ENCODE data around the gene MSMB. TPM values are rescaled to one million over a fixed set of nuclear protein-coding genes. Genes with fewer than 3 reads are reported as not detected.
A peak's percentile ranks its signal among the peaks of the same experiment; 100 is the strongest.
"Not testable (repeated sequence)": the region's sequence is repeated elsewhere in the genome, so short reads cannot be mapped to it uniquely, and the experiment has no call there.

MSMB gene
- total RNA-seq, 1 experiment from 2014 or later = not detected

GRCh38 chr10:46002189-46002687, 43.8 kb downstream of the MSMB start:
- DNase-seq, H3K4me3 ChIP-seq, H3K27me3 ChIP-seq, H3K9me3 ChIP-seq: not testable (repeated sequence)
- peaks cover 72% of the 10 kb centered on the region for H3K36me3 ChIP-seq

GRCh38 chr10:46001187-46001756, 44.8 kb downstream of the MSMB start:
- Histone ChIP-seq H3K4me3 (no peak overlapping the region), H3K36me3 (peaks cover 66% of the 10 kb centered on the region), H3K27me3 (no peaks in the 10 kb centered on the region), H3K9me3 (no peaks in the 10 kb centered on the region)
- DNase-seq = no peak

GRCh38 chr10:46000538-46000937, 45.5 kb downstream of the MSMB start:
- no peak overlapping the region for H3K4me3 ChIP-seq
- H3K36me3 ChIP-seq = peaks cover 60% of the 10 kb centered on the region
- no peaks in the 10 kb centered on the region for H3K27me3 ChIP-seq
- no peaks in the 10 kb centered on the region for H3K9me3 ChIP-seq
- DNase-seq = no peak

DNA sequence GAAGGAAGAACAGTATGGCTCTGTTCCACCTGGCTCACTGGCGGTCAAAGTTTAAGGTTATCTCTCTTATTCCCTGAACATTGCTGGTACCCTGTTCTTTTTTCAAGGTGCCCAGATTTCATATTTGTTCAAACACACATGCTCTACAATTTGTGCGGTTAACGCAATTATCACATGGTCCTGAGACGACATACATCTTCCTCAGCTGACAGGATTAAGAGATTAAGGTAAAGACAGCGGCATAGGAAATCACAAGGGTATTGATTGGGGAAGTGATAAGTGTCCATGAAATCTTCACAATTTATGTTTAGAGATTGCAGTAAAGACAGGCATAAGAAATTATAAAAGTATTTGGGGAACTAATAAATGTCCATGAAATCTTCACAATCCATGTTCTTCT, 46.1 kb downstream of the MSMB start:
- H3K9me3 ChIP-seq, H3K27me3 ChIP-seq, DNase-seq, H3K4me3 ChIP-seq: not testable (repeated sequence)
- H3K36me3 ChIP-seq = peaks cover 55% of the 10 kb centered on the region

- H3K36me3 ChIP-seq = peaks cover 42% of the 10 kb centered on the region
- no peaks in the 10 kb centered on the region for H3K9me3 ChIP-seq
- H3K4me3 ChIP-seq = no peak overlapping the region
- no peak for DNase-seq
- H3K27me3 ChIP-seq = no peaks in the 10 kb centered on the region
Observed at GRCh38 chr10:45997994-45998763, 47.9 kb downstream of the MSMB start.

- H3K36me3 ChIP-seq = peaks cover 37% of the 10 kb centered on the region
- no peak overlapping the region for H3K4me3 ChIP-seq
- DNase-seq = no peak
- no peaks in the 10 kb centered on the region for H3K27me3 ChIP-seq
- H3K9me3 ChIP-seq = no peaks in the 10 kb centered on the region
Observed at GRCh38 chr10:45997557-45997956, 48.5 kb downstream of the MSMB start.

DNA sequence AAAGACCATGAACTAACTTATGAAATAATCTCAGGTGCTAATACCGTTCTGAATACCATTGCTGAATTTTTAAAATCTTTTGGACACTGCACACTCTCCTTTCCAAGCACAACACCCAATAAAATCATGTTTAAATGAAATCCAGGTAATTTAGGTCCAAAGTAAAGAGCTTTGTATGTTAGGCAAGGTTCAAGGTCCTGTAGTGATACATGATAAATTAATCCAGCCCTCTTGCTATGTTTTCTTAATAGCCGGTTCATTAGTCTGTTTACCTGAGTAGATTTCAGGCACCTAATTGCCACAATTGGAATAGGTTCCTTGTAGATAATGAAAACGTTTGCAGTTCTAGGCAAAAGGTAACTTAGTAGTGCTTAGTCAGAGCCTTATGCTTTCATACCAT, 60.5 kb downstream of the MSMB start:
- not testable (repeated sequence) for DNase-seq, H3K4me3 ChIP-seq, H3K9me3 ChIP-seq, H3K27me3 ChIP-seq
- H3K36me3 ChIP-seq = peaks cover 26% of the 10 kb centered on the region

DNA sequence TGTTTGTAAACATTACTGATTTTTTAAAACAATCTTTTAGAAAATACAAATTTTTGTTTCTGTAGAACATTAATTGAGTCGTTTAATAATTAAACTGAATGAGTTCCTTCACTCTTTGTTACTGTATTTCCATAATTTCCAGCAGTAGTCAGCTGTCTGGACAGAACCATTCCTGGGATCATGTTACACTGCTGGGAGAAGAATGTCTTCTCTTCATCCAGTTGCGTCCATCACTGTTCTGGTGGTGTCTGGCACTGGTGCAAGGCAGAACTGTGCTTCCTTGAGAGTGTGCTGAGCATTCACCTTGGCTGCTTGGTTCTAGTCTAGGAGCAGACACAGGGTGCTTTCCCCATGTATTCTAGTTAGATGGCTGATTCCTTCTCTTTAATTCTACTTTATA, 61.6 kb downstream of the MSMB start:
- not testable (repeated sequence) for DNase-seq, H3K4me3 ChIP-seq, H3K27me3 ChIP-seq, H3K9me3 ChIP-seq
- H3K36me3 ChIP-seq = peaks cover 23% of the 10 kb centered on the region

- DNase-seq = peak; percentile 17
- H3K4me3 ChIP-seq, H3K27me3 ChIP-seq, H3K9me3 ChIP-seq: not testable (repeated sequence)
- H3K36me3 ChIP-seq = peaks cover 22% of the 10 kb centered on the region
Observed at GRCh38 chr10:45983538-45984186, 62.4 kb downstream of the MSMB start.

Other genes starting within 250 kb of the MSMB start
- 0.76 and 2.2 TPM in 2 replicates for gene AGAP4, start 198.8 kb downstream of the MSMB start, total RNA-seq (2014; rRNA removed; shearing (Covaris generic); ENCODE audit: low replicate concordance)
- gene TIMM23, start 73.8 kb downstream of the MSMB start, total RNA-seq (2014; rRNA removed; shearing (Covaris generic); ENCODE audit: low replicate concordance) = 145 and 178 TPM in 2 replicates
- 204 and 236 TPM in 2 replicates for gene NCOA4, start 15.6 kb downstream of the MSMB start, total RNA-seq (2014; rRNA removed; shearing (Covaris generic); ENCODE audit: low replicate concordance)
- not detected in 2 replicates for gene ANTXRL, start 240.7 kb upstream of the MSMB start, total RNA-seq (2014; rRNA removed; shearing (Covaris generic); ENCODE audit: low replicate concordance)

All from MG63 (cell line).